ENCODE data around the gene PHACTR1.

PHACTR1 gene

DNA sequence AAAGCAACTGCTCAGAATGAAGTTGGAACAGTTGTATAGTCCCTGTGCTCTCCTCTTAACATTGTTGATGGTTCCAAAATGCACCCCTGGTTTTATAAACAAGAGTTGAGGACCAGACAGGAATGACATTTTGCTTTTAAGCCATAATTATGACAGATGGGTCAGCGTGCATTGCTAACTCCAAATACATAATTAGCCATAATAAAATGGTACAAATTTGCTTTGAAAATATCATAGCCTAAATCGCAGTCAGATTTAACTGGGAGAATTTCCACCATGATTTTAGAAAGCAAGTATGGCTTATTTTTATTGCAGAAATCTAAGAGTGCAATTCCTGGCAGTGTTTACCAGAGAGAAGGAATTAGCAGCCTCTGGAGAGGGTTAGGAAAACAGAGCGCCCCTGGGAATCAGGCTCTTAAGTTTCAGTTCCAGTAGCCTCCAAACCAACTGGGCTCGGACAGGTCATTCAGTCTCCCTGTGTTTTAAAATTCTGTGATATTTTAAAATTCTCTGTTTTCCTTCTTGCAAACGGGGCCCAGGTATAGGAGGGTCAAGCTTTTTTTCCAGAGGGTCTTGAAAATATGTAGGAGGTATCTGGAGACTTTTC is 309.4 kb downstream of the PHACTR1 start:
- no peak for FAIRE-seq
- DNase-seq (ENCODE audit: low spot score) = no peak

DNA sequence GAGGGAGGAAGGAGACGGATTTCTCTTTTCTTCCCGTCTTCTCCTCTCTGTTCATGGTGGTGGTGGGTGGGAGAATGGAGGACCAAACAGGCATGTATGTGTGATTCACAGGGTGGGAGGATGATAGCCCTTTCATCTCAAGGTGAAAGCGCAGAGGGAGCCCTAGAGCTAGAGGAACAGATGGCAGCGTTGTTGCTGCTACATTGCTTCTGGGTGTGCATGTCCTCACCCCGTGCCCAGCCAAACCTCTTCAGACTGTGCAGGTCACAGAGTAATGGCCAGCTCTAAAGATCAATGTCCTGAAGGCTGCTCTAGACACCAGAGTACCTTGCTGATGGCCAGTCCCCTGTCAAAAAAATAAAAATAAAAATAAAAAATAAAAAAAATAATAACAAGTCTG is 310.0 kb downstream of the PHACTR1 start:
- DNase-seq (ENCODE audit: low spot score) (no peak), FAIRE-seq (no peak)

DNA sequence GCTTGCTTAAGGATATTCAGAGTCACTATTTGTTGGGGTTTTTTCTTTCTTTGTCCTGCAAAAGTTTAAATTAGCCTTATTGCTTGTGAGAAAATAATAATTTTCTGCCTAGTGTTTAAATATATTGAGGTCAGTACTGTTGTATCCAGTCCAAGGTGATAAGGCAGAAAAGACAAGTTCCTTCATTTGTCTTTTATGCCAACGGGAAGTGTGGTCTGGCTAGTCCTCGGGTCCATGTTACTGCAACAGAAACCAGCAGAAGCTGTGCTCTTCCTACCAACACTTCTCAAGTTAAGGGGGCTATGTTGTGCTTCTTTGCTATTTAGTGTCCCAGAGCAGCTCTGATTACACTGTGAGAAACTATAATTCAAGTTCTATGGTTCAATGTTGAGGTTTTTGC is 310.6 kb downstream of the PHACTR1 start:
- no peak for FAIRE-seq
- no peak for DNase-seq (ENCODE audit: low spot score)

DNA sequence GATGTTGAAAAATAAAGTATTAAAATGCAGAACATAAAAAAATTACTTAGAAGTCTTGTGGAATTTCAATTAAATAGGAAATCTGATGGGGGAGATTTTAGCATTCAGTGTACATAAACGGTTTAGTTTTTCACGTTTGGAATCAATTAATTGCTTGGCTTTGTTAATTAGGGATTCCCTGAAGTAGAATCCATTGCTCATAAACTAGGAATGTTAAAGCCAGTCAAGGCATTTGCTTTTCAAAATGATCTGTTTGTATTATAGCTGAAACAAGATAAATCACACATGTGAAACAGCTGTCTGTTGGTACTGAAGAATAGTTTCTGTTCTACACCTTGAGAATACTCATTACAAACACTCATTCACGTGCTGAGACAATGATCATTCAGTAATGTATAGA is 313.8 kb downstream of the PHACTR1 start:
- FAIRE-seq (no peak), DNase-seq (ENCODE audit: low spot score) (no peak)

DNA sequence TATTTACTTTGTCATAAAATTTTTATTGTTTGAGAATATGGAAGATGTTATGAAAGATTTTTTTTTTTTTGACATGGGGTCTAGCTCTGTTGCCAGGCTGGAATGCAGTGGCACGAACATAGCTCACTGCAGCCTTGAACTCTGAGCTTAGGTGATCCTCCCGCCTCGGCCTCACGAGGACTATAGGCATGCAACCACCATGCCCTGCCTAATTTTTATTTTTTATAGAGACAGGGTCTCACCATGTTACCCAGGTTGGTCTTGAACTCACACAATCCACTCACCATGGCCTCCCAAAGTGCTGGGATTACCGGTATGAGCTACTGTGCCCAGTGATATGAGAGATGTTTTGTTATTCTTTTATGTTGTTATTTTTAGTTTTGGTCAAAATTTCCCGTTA is 316.0 kb downstream of the PHACTR1 start:
- FAIRE-seq (no peak), DNase-seq (ENCODE audit: low spot score) (no peak)

DNA sequence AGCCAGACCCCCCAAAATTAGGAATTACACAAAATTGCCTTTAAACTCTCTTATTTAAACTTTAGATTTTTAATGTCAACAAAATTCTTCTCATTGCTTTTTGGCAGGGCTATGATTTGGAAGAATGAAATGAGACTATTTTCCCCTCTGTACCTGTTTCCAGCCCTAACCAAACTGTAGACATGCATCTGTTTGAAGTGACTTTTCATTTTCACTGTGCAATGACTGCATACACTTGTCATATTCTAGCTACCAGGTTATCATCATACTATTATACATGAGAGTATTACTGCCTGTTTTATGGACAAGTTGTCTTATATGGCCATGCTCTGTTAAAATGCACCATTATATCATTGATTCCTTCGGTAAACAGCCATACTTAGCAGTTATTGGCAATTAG is 316.6 kb downstream of the PHACTR1 start:
- DNase-seq (ENCODE audit: low spot score) (no peak), FAIRE-seq (no peak)

DNA sequence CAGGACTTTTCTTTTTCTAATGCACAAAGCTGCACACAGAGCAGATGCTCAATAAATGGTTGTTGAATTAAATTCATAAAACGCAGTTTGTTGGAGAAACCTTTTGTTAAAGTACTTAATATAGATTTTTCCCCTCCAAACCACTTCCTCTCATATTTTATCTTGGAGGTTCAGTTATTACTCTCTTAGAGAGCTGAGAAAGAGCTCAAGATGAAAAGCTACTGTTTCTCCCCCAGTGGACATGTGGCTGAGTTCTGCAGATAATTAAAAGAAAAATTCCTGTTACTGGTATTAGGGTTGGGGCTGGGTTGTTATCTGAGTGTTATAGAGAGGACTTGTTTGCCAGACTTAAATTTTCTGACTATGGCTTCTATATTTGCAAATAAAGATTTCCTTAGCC is 317.7 kb downstream of the PHACTR1 start:
- FAIRE-seq (no peak), DNase-seq (ENCODE audit: low spot score) (no peak)

DNA sequence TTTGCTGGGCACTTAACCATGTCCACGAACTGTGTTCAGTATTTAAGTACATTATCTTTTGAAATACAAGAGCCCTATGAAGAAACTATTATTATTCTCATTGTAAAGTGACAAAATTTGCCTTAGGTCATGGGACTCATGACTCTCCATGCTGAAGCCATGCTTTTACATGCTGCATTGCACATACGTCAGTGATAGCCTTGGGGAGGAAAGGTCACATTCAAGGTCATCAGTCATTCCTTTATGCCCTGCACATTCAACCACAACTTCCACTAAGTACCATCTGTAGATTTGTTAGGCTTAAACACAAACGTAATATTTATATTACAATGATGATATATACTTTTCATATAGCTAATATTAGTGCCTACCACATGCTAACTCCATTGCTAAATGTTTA is 319.0 kb downstream of the PHACTR1 start:
- FAIRE-seq = no peak
- no peak for DNase-seq (ENCODE audit: low spot score)

DNA sequence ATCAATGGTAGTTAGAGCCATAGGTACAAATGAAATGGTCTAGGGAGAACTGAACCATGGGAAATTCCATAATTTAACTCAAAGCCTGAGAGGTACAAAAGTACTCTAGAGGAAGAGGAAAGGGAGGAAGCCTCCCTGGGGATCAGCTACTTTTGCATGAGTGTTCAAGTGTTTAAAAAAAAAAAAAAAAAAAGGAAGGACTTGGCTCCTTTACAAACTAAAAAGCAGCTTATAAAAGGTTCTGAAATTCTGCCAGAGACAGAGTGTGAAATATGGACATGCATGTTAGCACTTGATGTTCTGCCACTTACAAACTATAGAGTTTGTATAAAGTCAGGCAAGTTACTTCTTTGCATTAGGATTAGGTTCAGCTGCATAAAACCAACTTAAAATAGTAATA is 321.7 kb downstream of the PHACTR1 start:
- FAIRE-seq = no peak
- DNase-seq (ENCODE audit: low spot score) = no peak

DNA sequence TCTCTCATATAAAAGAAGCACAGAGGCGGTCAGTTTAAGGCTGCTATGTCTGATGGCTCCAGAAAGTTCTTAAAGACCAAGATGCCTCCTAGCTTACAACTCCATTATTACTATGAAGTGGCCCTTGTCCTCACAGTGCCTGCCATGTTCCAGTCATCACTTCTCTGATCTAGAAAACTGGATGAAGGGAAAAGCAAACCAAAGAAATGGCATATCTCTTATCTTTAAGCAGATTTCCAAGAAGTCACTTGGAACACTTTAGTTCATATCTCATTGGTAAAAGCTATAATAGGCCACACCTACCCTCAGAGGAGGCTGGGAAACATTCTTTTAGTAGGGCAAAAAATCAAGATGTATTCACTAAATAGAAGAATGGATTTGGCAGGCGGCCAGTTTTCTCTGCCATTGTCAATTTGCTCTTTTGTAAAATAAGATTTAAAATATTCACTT is 322.2 kb downstream of the PHACTR1 start:
- no peak for FAIRE-seq
- no peak for DNase-seq (ENCODE audit: low spot score)

DNA sequence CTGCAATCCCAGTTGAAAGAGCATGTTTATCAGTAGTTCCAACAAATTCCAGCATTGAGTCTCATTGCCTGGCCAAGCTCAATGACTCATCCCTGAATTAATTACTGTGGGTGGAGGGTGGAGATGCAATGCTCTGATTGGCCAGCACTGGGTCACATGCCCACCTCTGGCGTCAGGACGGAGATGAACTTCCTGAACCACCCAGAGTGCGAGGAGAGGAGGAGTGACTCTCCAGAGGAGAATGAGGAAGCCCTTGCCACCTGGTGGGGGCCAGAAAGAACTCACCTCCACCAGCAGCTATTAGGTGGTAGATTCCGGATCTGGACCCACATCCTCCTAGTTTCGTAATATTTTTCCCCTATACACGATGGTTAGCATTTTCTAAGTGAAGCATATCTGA is 327.8 kb downstream of the PHACTR1 start:
- FAIRE-seq (no peak), DNase-seq (ENCODE audit: low spot score) (peak; percentile 23)

DNA sequence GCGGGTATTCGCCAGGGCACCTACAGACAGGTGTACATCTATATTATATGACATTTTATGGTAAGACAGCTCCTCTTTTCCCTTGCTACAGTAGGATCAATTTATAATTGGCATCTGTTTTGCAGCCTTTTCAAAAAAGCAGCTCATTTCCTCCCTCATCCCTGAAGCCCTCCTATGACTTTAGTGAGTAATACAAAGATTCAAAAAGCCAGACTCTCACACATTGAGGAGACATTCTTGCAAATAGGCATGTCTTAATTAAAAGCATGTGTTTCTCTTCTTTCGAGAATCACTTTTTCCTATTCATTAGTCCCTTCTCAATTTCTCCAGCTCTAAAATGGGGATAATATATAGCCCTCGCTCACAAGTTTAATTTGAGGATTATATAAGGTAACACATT is 328.3 kb downstream of the PHACTR1 start:
- DNase-seq (ENCODE audit: low spot score) = no peak
- FAIRE-seq = no peak

DNA sequence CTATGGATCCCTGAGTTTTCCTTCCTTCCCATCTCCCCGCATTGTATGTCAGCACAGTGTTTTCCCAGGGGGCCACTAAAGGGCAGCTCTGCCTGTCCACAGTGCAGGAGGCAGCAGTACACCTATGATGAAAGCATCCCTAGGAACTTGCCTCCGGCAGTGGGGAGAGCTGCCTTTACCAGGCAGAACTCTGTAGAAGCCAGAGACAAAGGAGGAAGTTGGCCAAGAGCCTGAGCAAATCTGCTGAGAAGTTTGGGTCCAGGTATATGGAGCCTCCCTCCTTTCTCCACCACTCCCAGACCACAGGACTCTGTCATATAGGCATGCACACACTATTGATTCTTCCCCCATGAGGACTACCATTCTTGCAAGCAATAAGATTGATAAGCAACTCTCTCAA is 329.1 kb downstream of the PHACTR1 start:
- FAIRE-seq = no peak

DNA sequence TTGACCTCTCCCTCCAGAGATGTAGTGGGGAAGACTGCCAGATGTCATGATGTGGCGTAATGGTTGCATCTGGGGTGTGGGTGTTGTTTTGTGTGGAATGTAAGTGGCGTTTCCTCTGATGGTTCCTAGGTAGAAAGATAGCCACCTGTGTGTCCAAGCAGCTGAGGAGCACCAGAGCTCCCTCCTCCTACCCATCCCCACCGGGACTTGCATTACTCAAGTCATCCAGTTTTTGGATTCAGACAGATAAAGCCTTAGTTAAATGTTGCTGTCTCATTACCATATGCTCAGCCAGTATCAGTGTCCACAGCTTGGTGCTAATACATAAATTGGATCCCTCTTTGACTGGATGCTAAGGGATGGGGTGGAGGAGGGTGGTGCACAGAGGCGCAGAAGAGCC is 329.5 kb downstream of the PHACTR1 start:
- FAIRE-seq (no peak), DNase-seq (ENCODE audit: low spot score) (no peak)

More for the DNA sequence above, 329.1 kb downstream of the PHACTR1 start:
- DNase-seq (ENCODE audit: low spot score) = no peak

DNA sequence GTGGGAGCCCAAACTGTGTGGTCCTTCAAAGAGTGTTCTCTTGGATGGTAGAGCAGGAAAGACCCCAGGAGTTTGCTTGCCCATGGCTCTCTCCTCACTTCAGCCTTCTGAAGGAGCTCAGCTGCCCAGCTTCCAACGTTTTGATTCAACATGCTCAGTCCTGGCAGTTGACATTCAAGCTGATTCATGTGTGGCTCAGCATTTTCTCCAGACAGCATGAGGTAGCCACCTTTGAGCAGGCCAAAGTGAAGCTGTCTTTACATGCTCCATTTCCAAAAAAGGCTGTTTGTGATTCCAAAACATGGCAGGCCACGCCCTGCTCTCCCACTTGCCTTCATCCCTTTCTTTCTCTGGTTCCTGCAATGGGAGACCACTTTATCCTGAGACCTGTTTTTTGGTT is 331.5 kb downstream of the PHACTR1 start:
- FAIRE-seq (no peak), DNase-seq (ENCODE audit: low spot score) (no peak)

DNA sequence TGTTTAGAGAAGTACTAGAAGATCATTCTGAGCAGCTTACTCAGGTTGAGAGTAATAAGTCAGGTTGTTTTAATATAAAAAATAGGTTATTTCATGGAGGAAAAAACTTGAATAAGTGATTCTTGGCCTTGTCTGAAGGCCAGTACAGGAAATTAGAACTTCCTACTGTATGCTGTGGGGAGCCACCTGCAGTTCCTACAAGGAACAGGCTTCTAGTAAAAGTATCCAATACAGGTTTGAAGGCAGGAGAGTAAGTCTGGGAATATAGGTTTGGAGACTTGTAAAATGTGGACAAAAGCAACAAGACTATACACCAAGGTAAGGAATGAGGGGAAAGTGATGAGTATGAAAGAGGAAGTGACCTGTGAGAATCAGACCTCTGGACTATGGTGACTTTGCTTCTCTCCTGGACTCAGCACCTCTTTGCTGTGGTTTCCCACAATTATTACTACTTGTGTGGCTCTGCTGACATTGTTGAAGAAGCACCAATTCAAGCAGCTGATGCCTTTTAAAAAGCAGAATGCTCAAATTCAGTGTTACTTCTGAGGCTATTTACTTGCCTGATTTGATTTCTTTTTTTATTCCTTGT is 333.2 kb downstream of the PHACTR1 start:
- DNase-seq (ENCODE audit: low spot score) (no peak), FAIRE-seq (no peak)

DNA sequence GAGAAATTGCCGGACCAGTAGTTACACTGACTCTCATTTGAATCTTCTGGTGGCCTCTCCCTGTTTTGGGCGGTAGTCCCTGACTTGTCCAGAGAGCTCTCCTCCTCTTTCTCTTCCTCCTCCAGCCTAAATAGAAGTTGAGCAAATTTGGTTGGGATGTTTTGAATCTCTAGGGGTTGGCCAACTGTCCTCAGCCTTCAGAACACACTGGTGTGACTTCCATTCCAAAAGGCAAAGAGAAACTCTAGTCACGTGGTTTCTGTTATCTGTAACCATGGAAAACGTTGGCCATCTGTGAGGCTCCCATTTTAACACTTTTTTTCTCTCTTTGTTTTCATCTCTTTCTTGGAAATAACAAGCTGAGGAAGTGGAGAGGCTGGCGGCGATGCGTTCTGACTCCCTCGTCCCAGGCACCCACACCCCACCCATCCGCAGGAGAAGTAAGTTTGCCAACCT is 336.5 kb downstream of the PHACTR1 start:
- no peak for FAIRE-seq

DNA sequence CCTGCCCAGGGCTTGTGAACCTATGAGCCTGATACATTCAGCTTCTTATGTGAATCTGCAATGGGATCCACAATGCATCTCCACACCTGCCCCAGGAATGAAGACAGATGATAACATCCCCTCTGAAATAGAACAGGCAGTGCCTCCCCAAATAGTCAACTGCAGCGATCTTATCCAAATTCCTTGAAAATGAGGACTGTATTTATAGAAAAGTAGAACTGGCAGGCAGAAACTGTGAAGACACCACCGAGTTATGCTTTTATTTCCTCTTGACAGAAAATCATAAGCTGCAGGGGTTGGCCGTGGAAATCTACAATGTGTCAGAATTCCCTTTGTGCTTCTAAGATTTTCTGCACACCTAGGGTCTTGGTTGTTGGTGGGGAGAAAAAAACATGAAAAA is 341.5 kb downstream of the PHACTR1 start:
- no peak for DNase-seq (ENCODE audit: low spot score)
- FAIRE-seq = no peak

More for the DNA sequence above, 336.5 kb downstream of the PHACTR1 start:
- DNase-seq (ENCODE audit: low spot score) = no peak

DNA sequence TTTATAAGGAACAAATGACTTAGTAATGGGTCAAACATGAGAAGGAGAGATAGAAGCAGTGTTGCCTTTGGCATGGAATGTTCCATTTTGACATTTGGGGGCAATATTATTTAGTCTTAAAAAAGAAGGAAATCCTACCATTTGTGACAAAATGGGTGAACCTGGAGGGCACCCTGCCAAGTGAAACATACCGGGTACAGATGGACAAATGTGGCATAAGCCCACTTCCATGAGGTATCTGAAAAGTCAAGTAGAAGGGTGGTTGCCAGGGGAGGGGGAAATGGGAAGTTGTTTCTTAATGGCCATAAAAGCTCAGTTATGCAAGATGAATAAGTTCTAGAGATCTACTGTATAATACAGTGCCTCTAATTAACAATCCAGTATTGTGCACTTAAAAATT is 342.5 kb downstream of the PHACTR1 start:
- DNase-seq (ENCODE audit: low spot score) (no peak), FAIRE-seq (no peak)

DNA sequence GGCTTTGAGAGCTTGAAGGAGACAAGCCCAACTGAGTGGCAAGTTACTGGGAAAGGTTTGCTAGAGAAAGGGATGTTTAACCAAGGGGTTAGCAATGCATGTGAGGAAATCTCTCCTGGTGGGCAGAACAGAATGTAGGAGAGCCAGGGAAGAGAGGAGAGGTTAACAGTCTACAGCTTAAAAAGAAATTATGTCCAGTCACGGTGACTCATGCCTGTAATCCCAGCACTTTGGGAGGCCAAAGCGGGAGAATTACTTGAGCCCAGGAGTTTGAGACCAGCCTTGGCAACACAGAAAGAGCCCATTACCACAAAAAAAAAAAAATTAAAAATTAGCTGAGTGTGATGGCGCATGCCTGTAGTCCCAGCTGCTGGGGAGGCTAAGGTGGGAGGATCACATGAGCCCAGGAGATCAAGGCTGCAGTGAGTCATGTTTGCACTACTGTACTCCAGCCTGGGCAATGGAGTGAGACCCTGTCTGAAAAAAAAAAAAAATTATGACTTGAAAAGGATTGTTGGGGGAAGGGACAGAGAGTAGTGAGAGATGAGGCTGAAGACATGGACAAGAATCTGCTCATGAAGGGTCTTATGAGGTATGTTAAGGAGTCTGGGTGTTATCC is 346.8 kb downstream of the PHACTR1 start:
- FAIRE-seq (no peak), DNase-seq (ENCODE audit: low spot score) (no peak)

DNA sequence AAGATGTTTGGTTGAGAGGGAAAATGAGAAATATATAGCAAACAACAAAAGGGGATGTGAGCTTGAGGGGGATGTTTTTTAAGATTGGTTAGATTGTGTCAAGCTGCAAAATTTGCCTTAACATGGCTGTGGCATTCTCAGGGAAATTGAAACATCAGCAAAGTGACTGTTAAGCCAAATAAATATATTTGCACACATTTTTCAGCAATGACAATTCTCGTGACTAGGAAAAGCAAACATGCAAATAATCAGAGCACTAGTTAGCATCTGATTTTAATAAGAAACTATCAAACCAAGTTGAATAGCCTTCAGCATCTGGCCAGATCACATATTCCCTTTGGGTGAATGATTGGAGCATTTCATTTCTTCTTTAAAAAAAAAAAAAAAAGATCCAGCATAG is 349.0 kb downstream of the PHACTR1 start:
- FAIRE-seq (no peak), DNase-seq (ENCODE audit: low spot score) (no peak)

DNA sequence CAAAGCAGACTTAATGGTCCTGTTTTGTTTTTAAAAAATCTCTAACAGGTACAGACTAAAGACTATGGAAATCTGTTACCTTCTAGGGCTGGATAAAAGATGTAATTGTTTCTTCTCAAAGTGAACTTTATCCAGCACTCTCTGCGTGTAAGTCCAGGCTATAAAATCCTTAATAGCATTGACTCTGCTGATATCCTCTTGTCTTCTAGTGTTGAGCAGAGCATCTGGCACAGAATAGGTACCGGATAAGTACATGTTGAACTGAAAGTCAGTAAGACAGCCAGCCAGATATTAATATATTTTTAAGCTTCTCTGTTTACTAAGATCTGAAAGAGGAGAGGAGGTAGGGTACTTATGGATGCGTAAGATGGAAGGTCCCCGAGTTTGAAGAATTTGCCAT is 349.5 kb downstream of the PHACTR1 start:
- DNase-seq (ENCODE audit: low spot score) (no peak), FAIRE-seq (no peak)

DNA sequence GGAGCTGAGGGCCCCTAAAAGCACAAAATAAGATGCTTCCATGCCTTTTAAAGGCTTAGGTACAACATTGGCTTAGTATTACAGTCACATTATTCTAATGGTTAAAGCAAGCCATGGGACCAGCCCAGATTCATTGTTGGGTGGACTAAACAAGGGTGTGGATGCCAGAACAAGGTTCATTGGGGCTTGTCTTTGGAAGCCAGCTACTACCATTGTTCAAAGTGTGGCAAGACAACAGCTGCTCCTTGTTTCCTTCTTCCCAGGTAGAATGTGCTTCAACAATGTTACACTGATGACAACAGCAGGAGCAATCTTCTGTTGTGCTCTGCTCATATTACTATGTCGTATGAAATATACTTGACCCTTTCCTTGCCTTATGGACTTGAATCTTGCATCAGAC is 350.3 kb downstream of the PHACTR1 start:
- no peak for FAIRE-seq

More for the DNA sequence above, 350.3 kb downstream of the PHACTR1 start:
- DNase-seq (ENCODE audit: low spot score) = no peak
